K562 treated with DMSO at 1 percent for 48 hours (cell line): Measurements from ENCODE around the gene SLC23A2. TPM values are rescaled to one million over a fixed set of nuclear protein-coding genes. Genes with fewer than 3 reads are reported as not detected.

ENCODE experiments used
- total RNA-seq: library from RNA; unstranded; fragments of 300-600 nt; gene quantifications from 2 replicates; pipeline ENCODE4 v1.2.3, GENCODE V29; 2022; ENCODE audit warnings: low replicate concordance; ENCODE audit errors: extremely low read depth

SLC23A2 gene
- not detected in 2 replicates for total RNA-seq

GRCh38 chr20:5001174-5002076 lies at the start of gene SLC23A2:
Gene SLC23A2, minus strand, starts transcription at chr20:5001510. Its CDS starts 68,948 bp downstream, at chr20:4932562.

Other genes with a start within 250 kb of the SLC23A2 start
- not detected in 2 replicates for gene RASSF2, start 177.9 kb downstream of the SLC23A2 start, total RNA-seq
- not detected in 2 replicates for gene TMEM230, start 111.6 kb upstream of the SLC23A2 start, total RNA-seq
- not detected in 2 replicates for gene PCNA, start 118.4 kb upstream of the SLC23A2 start, total RNA-seq
- not detected in 2 replicates for gene CDS2, start 125.5 kb upstream of the SLC23A2 start, total RNA-seq